ENCODE results near the gene ALDH4A1. TPM values are rescaled to one million over a fixed set of nuclear protein-coding genes. Genes with fewer than 3 reads are reported as not detected.

Gene ALDH4A1
- total RNA-seq (2014; rRNA removed; shearing (Covaris generic)): 9.5 and 29.3 TPM in 2 replicates

- peak; percentile 99 for DNase-seq (ENCODE audit: low read depth)
Measured at GRCh38 chr1:18902523-18903290, at the start of gene ALDH4A1. ALDH4A1 (minus strand) TSS chr1:18902555; CDS start chr1:18902523, 32 bp downstream.

- DNase-seq (ENCODE audit: low read depth): peak; percentile 71
Measured at GRCh38 chr1:18951818-18952391, 49.5 kb upstream of the ALDH4A1 start.

GRCh38 chr1:18951416-18951815 is 49.1 kb upstream of the ALDH4A1 start:
- DNase-seq (ENCODE audit: low read depth): no peak

GRCh38 chr1:18950401-18951026 is 48.2 kb upstream of the ALDH4A1 start:
- peak; percentile 64 for DNase-seq (ENCODE audit: low read depth)

- DNase-seq (ENCODE audit: low read depth): peak; percentile 67
Measured at GRCh38 chr1:18949686-18950400, 47.5 kb upstream of the ALDH4A1 start.

GRCh38 chr1:18948913-18949685 is 46.7 kb upstream of the ALDH4A1 start:
- peak; percentile 71 for DNase-seq (ENCODE audit: low read depth)

GRCh38 chr1:18948048-18948912 is 45.9 kb upstream of the ALDH4A1 start:
- DNase-seq (ENCODE audit: low read depth): peak; percentile 80

- no peak for DNase-seq (ENCODE audit: low read depth)
Measured at GRCh38 chr1:18947570-18947969, 45.2 kb upstream of the ALDH4A1 start.

- no peak for DNase-seq (ENCODE audit: low read depth)
Measured at GRCh38 chr1:18946550-18947381, 44.4 kb upstream of the ALDH4A1 start.

GRCh38 chr1:18945401-18945849 is 43.1 kb upstream of the ALDH4A1 start:
- peak; percentile 62 for DNase-seq (ENCODE audit: low read depth)

GRCh38 chr1:18944810-18945209 is 42.5 kb upstream of the ALDH4A1 start:
- DNase-seq (ENCODE audit: low read depth): no peak

- DNase-seq (ENCODE audit: low read depth): no peak
Measured at GRCh38 chr1:18943914-18944572, 41.7 kb upstream of the ALDH4A1 start.

- DNase-seq (ENCODE audit: low read depth): no peak
Measured at GRCh38 chr1:18943162-18943561, 40.8 kb upstream of the ALDH4A1 start.

- DNase-seq (ENCODE audit: low read depth): no peak
Measured at GRCh38 chr1:18942340-18942739, 40.0 kb upstream of the ALDH4A1 start.

- DNase-seq (ENCODE audit: low read depth): peak; percentile 96
Measured at GRCh38 chr1:18941221-18942141, 39.1 kb upstream of the ALDH4A1 start.

GRCh38 chr1:18940303-18941020 is 38.1 kb upstream of the ALDH4A1 start:
- no peak for DNase-seq (ENCODE audit: low read depth)
